Neural progenitor cell (in vitro differentiated cells): ENCODE measurements around the gene MYBPHL. TPM values are rescaled to one million over a fixed set of nuclear protein-coding genes. Genes with fewer than 3 reads are reported as not detected.
A peak's percentile ranks its signal among the peaks of the same experiment; 100 is the strongest.

ENCODE experiments used
- DNase-seq: peaks from one replicate; pipeline ENCODE4 v3.0.0-alpha.2; 2016; ENCODE audit warnings: low spot score
- H2AFZ ChIP-seq: fragments of 200-600 bp; sonication (generic); replicated peaks from 2 replicates; pipeline ENCODE4 v1.6.1; 2016; ENCODE audit warnings: antibody characterized with exemption
- H3F3A ChIP-seq: fragments of 200-600 bp; sonication (generic); 2 replicates; pipeline ENCODE4 v1.6.1; 2016; ENCODE audit warnings: antibody characterized with exemption, low read depth
- H3K27ac ChIP-seq: fragments of 200-600 bp; sonication (generic); 2 replicates; pipeline ENCODE4 v1.5.1; 2016; ENCODE audit warnings: mild to moderate bottlenecking
- H3K27me3 ChIP-seq: fragments of 200-600 bp; sonication (generic); 2 replicates; pipeline ENCODE4 v1.6.1; 2016; ENCODE audit warnings: mild to moderate bottlenecking, moderate library complexity
- H3K36me3 ChIP-seq: fragments of 200-600 bp; sonication (generic); 2 replicates; pipeline ENCODE4 v1.5.1; 2016
- H3K4me1 ChIP-seq: fragments of 200-600 bp; sonication (generic); 2 replicates; pipeline ENCODE4 v1.6.1; 2016; ENCODE audit warnings: mixed run types
- H3K4me2 ChIP-seq: fragments of 200-600 bp; sonication (generic); 2 replicates; pipeline ENCODE4 v1.6.1; 2016
- H3K4me3 ChIP-seq: fragments of 200-600 bp; sonication (generic); 2 replicates; pipeline ENCODE4 v1.5.1; 2016
- H3K79me2 ChIP-seq: fragments of 200-600 bp; sonication (generic); 2 replicates; pipeline ENCODE4 v1.6.1; 2016; ENCODE audit warnings: low read depth
- H3K9ac ChIP-seq: fragments of 200-600 bp; sonication (generic); 2 replicates; pipeline ENCODE4 v1.6.1; 2016
- H3K9me3 ChIP-seq: fragments of 200-600 bp; sonication (generic); 2 replicates; pipeline ENCODE4 v1.5.1; 2016; ENCODE audit warnings: low read depth
- H4K20me1 ChIP-seq: fragments of 200-600 bp; sonication (generic); 2 replicates; pipeline ENCODE4 v1.6.1; 2016; ENCODE audit warnings: low read depth
- H3K27ac Mint-ChIP-seq: 3 replicates; pipeline ENCODE4 v1.8.0; 2021; ENCODE audit warnings: mixed read lengths
- H3K27me3 Mint-ChIP-seq: 2 replicates; pipeline ENCODE4 v1.8.0; 2022; ENCODE audit warnings: low read depth, mild to moderate bottlenecking, inconsistent platforms, moderate library complexity, mixed read lengths; ENCODE audit not compliant: insufficient read depth
- H3K36me3 Mint-ChIP-seq: 3 replicates; pipeline ENCODE4 v1.8.0; 2021; ENCODE audit warnings: mixed read lengths
- H3K4me1 Mint-ChIP-seq: 3 replicates; pipeline ENCODE4 v1.8.0; 2021; ENCODE audit warnings: mixed read lengths
- H3K4me3 Mint-ChIP-seq: 3 replicates; pipeline ENCODE4 v1.8.0; 2021; ENCODE audit warnings: mild to moderate bottlenecking, moderate library complexity, mixed read lengths
- H3K9me3 Mint-ChIP-seq: 3 replicates; pipeline ENCODE4 v1.8.0; 2020; ENCODE audit warnings: mixed read lengths
- EZH2 ChIP-seq: fragments of 200-600 bp; sonication (generic); IDR thresholded peaks from 2 replicates; pipeline ENCODE4 v1.6.1; 2017; ENCODE audit warnings: antibody characterized with exemption, mild to moderate bottlenecking, moderate library complexity
- EZH2phosphoT487 ChIP-seq: fragments of 200-600 bp; sonication (generic); IDR thresholded peaks from 2 replicates; pipeline ENCODE4 v1.6.1; 2017; ENCODE audit warnings: antibody characterized with exemption
- total RNA-seq: library from RNA; depleted of rRNA; stranded (reverse); fragments of >200 nt; gene quantifications from 2 replicates; pipeline ENCODE4 v1.2.3, GENCODE V29; 2015; ENCODE audit warnings: low replicate concordance
- TF ChIP-seq, protein P1 (sequence below): fragments of 200-600 bp; sonication (generic); IDR thresholded peaks from 2 replicates; pipeline ENCODE4 v1.5.1; 2017; ENCODE audit warnings: antibody characterized with exemption, mild to moderate bottlenecking

The MYBPHL gene
- total RNA-seq, 1 donor from 2014 or later: not detected

DNA sequence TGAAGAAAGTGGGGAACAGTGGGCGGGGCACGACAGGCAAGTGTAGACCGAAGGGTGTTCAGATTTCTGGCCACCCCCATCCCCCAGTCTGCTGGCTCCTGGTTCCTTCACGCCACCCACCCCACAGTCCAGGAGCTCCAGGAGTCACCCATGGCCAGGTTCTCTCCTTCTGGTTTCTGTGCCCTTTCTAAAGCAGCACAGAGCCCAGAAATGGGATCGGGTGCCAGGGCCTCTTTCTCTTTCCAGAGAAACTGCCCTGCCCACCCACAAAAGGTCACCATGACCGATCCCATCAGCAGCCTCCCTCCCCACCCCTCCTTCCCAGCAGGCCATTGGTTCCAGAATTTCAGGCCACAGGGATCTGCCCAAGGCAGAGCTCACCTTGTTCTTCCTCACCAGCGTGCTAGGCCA is 60.7 kb downstream of the MYBPHL start:
- H3K27ac Mint-ChIP-seq: no peak overlapping the region
- TF ChIP-seq, protein P1, sequence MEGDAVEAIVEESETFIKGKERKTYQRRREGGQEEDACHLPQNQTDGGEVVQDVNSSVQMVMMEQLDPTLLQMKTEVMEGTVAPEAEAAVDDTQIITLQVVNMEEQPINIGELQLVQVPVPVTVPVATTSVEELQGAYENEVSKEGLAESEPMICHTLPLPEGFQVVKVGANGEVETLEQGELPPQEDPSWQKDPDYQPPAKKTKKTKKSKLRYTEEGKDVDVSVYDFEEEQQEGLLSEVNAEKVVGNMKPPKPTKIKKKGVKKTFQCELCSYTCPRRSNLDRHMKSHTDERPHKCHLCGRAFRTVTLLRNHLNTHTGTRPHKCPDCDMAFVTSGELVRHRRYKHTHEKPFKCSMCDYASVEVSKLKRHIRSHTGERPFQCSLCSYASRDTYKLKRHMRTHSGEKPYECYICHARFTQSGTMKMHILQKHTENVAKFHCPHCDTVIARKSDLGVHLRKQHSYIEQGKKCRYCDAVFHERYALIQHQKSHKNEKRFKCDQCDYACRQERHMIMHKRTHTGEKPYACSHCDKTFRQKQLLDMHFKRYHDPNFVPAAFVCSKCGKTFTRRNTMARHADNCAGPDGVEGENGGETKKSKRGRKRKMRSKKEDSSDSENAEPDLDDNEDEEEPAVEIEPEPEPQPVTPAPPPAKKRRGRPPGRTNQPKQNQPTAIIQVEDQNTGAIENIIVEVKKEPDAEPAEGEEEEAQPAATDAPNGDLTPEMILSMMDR: no peak
- no peaks in the 10 kb centered on the region for H3K9me3 ChIP-seq
- H4K20me1 ChIP-seq: no peaks in the 10 kb centered on the region
- H3K27me3 ChIP-seq: peaks cover 8% of the 10 kb centered on the region
- no peak overlapping the region for H3K4me3 Mint-ChIP-seq
- H3K4me1 Mint-ChIP-seq: peaks cover 32% of the 10 kb centered on the region
- no peak overlapping the region for H3K4me3 ChIP-seq
- peaks cover 16% of the 10 kb centered on the region for H3K79me2 ChIP-seq
- peaks cover 9% of the 10 kb centered on the region for H3K36me3 Mint-ChIP-seq
- peaks cover 13% of the 10 kb centered on the region for H3K27me3 Mint-ChIP-seq
- no peaks in the 10 kb centered on the region for H3K36me3 ChIP-seq
- H3K9me3 Mint-ChIP-seq: peaks cover 7% of the 10 kb centered on the region
- peaks cover 19% of the 10 kb centered on the region for H3F3A ChIP-seq
- no peak overlapping the region for H3K4me2 ChIP-seq
- H3K4me1 ChIP-seq: peaks cover 28% of the 10 kb centered on the region
- H3K27ac ChIP-seq: no peak overlapping the region
- no peak overlapping the region for H2AFZ ChIP-seq
- H3K9ac ChIP-seq: no peak overlapping the region
- DNase-seq: no peak

DNA sequence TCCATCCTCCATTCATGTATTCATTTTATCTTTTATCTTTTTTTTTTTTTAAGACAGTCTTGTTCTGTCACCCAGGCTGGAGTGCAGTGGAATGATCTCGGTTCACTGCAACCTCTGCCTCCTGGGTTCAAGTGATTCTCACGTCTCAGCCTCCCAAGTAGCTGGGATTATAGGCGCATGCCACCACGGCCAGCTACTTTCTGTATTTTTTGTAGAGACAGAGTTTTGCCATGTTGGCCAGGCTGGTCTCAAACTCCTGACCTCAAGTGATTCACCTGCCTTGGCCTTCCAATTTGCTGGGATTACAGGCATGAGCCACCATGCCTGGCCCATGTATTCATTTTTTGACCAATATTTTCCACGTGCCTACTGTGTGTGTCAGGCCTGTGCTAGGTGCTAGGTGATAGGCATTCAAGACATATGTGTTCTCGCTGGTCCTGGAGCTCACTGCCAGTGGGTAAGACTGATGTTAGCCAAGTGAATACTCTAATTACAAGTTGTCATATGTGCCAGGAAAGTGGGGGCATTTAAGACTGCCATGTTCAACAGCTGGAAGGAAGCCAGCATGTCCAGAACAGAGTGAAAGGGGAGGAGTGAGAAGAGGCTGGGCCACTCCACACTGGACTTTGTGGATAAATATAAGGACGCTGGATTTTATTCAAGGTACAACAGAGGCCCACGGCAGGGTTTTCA is 62.8 kb downstream of the MYBPHL start:
- Histone ChIP-seq H4K20me1 (no peaks in the 10 kb centered on the region), H3K9me3 (no peaks in the 10 kb centered on the region), H3F3A (peaks cover 38% of the 10 kb centered on the region), H3K4me1 (peaks cover 36% of the 10 kb centered on the region), H3K4me3 (no peak overlapping the region), H2AFZ (no peak overlapping the region), H3K27me3 (peaks cover 4% of the 10 kb centered on the region), H3K79me2 (no peaks in the 10 kb centered on the region), H3K36me3 (no peaks in the 10 kb centered on the region), H3K27ac (no peak overlapping the region), H3K9ac (no peak overlapping the region), H3K4me2 (no peak overlapping the region)
- Mint-ChIP-seq H3K36me3 (peaks cover 2% of the 10 kb centered on the region), H3K4me3 (no peak overlapping the region), H3K4me1 (peaks cover 35% of the 10 kb centered on the region), H3K27me3 (peaks cover 15% of the 10 kb centered on the region), H3K27ac (no peak overlapping the region), H3K9me3 (no peaks in the 10 kb centered on the region)
- TF ChIP-seq EZH2 (no peak), EZH2phosphoT487 (no peak)
- TF ChIP-seq, protein P1: no peak
- DNase-seq: no peak

DNA sequence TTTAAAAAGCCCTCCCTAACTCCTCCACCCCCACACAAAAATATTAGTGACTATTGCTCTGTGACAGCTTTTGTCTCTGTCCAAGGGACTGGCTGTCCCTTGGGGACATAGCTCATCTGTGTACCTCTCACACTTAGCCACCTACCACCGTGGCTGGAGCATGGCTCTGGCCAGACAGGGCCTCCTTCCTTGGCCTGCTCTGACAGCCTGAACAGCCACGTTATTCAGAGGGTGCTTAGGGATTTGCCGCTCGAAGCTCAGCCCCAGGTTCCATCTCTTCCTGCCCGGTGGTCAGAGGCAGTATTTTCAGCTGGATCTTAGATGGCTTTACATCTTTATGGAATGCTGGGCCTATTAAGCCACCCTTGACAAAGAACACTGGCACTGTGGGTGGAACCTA is 63.6 kb downstream of the MYBPHL start:
- TF ChIP-seq, protein P1: no peak
- TF ChIP-seq EZH2 (no peak), EZH2phosphoT487 (no peak)
- Histone ChIP-seq H3K4me2 (no peak overlapping the region), H3K4me1 (peaks cover 38% of the 10 kb centered on the region), H3K4me3 (no peak overlapping the region), H3K79me2 (no peaks in the 10 kb centered on the region), H3K9me3 (no peaks in the 10 kb centered on the region), H3K27me3 (peaks cover 4% of the 10 kb centered on the region), H4K20me1 (no peaks in the 10 kb centered on the region), H3F3A (peaks cover 39% of the 10 kb centered on the region), H2AFZ (no peak overlapping the region), H3K36me3 (no peaks in the 10 kb centered on the region), H3K9ac (no peak overlapping the region), H3K27ac (no peak overlapping the region)
- Mint-ChIP-seq H3K4me3 (no peak overlapping the region), H3K27ac (peak overlapping the region; percentile 93), H3K36me3 (peaks cover 6% of the 10 kb centered on the region), H3K4me1 (peaks cover 36% of the 10 kb centered on the region), H3K27me3 (peaks cover 15% of the 10 kb centered on the region), H3K9me3 (no peaks in the 10 kb centered on the region)
- DNase-seq: no peak
